Activated CD4-positive, alpha-beta T cell treated with anti-CD3 and anti-CD28 coated beads, Interleukin-2, amount 10 ng/mL, durations not matched to agents 7 days and 5 days (primary cell): ENCODE results near the gene TAS2R40. TPM values are rescaled to one million over a fixed set of nuclear protein-coding genes. Genes with fewer than 3 reads are reported as not detected.

Source experiments
- total RNA-seq, 2 experiments: library from RNA; stranded (reverse); gene quantifications; one replicate each; pipeline ENCODE4 v1.2.3, GENCODE V29; 2021

Gene TAS2R40
- total RNA-seq, 2 experiments from 2014 or later = not detected

Other genes starting within 250 kb of the TAS2R40 start
- gene OR9A2, start 194.9 kb upstream of the TAS2R40 start, total RNA-seq = not detected
- gene OR6V1, start 169.7 kb upstream of the TAS2R40 start, total RNA-seq = not detected
- not detected for gene PIP, start 90.0 kb upstream of the TAS2R40 start, total RNA-seq
- not detected for gene TAS2R39, start 38.6 kb upstream of the TAS2R40 start, total RNA-seq
- 100 to 1,000 TPM; 370 to 419 TPM for gene GSTK1, start 41.4 kb downstream of the TAS2R40 start, total RNA-seq
- gene TMEM139, start 62.9 kb downstream of the TAS2R40 start, total RNA-seq = under 1 TPM; 0.29 to 0.57 TPM
- gene CASP2, start 66.3 kb downstream of the TAS2R40 start, total RNA-seq = 100 to 1,000 TPM; 102 to 125 TPM
- gene CLCN1, start 94.1 kb downstream of the TAS2R40 start, total RNA-seq = under 1 TPM in 1 of 2 experiments, not detected in 1; 0.06 TPM
- gene FAM131B, start 140.7 kb downstream of the TAS2R40 start, total RNA-seq = under 1 TPM; 0.29 to 0.30 TPM
- 100 to 1,000 TPM; 189 TPM for gene ZYX, start 159.3 kb downstream of the TAS2R40 start, total RNA-seq
- 10 to 100 TPM; 10.0 to 11.4 TPM for gene EPHA1, start 186.8 kb downstream of the TAS2R40 start, total RNA-seq
- gene TAS2R60, start 221.4 kb downstream of the TAS2R40 start, total RNA-seq = not detected